Activated CD4-positive, alpha-beta T cell treated with anti-CD3 and anti-CD28 coated beads, Interleukin-2, amount 50 U/mL, for 16 hours (primary cell): Measurements from ENCODE around the gene CBX5.
"Not testable (repeated sequence)": the region's sequence is repeated elsewhere in the genome, so short reads cannot be mapped to it uniquely, and the experiment has no call there.

Source experiments
- DNase-seq: peaks from one replicate; pipeline ENCODE4 v3.0.0-alpha.2; 2020

CBX5 gene

GRCh38 chr12:54265364-54265812 lies 14.5 kb downstream of the CBX5 start:
- no peak for DNase-seq

GRCh38 chr12:54262403-54262925 lies 17.5 kb downstream of the CBX5 start:
- no peak for DNase-seq

- DNase-seq, result no peak
Measured at GRCh38 chr12:54261815-54262402, 18.0 kb downstream of the CBX5 start.

- no peak for DNase-seq
Measured at GRCh38 chr12:54259194-54260011, 20.5 kb downstream of the CBX5 start.

- no peak for DNase-seq
Measured at GRCh38 chr12:54258201-54258681, 21.7 kb downstream of the CBX5 start.

GRCh38 chr12:54257332-54257731 lies 22.6 kb downstream of the CBX5 start:
- no peak for DNase-seq

GRCh38 chr12:54253240-54253639 lies 26.7 kb downstream of the CBX5 start:
- no peak for DNase-seq

GRCh38 chr12:54251667-54252284 lies 28.1 kb downstream of the CBX5 start:
- DNase-seq, result peak; percentile 51

GRCh38 chr12:54249489-54249888 lies 30.4 kb downstream of the CBX5 start:
- DNase-seq, result no peak

GRCh38 chr12:54246011-54246641 lies 33.8 kb downstream of the CBX5 start:
- DNase-seq, result no peak

GRCh38 chr12:54240971-54241588 lies 38.8 kb downstream of the CBX5 start:
- peak; percentile 24 for DNase-seq

GRCh38 chr12:54240129-54240528 lies 39.8 kb downstream of the CBX5 start:
- DNase-seq, result no peak

GRCh38 chr12:54239620-54240019 lies 40.3 kb downstream of the CBX5 start:
- no peak for DNase-seq

- DNase-seq, result no peak
Measured at GRCh38 chr12:54238531-54238930, 41.4 kb downstream of the CBX5 start.

- no peak for DNase-seq
Measured at GRCh38 chr12:54232790-54233189, 47.1 kb downstream of the CBX5 start.

GRCh38 chr12:54231269-54231668 lies 48.7 kb downstream of the CBX5 start:
- not testable (repeated sequence) for DNase-seq

GRCh38 chr12:54230555-54230954 lies 49.4 kb downstream of the CBX5 start:
- no peak for DNase-seq

- DNase-seq, result no peak
Measured at GRCh38 chr12:54229624-54230212, 50.2 kb downstream of the CBX5 start.

GRCh38 chr12:54228471-54228870 lies 51.5 kb downstream of the CBX5 start:
- DNase-seq, result no peak

GRCh38 chr12:54227927-54228326 lies 52.0 kb downstream of the CBX5 start:
- DNase-seq, result not testable (repeated sequence)

GRCh38 chr12:54227376-54227775 lies 52.5 kb downstream of the CBX5 start:
- DNase-seq, result no peak

GRCh38 chr12:54225666-54226065 lies 54.3 kb downstream of the CBX5 start:
- no peak for DNase-seq
